HG03432 (cell line): ENCODE results near the gene SAXO1.

ENCODE experiments used
- ATAC-seq: cut with Tn5 transposase; IDR thresholded peaks from one replicate; pipeline ENCODE4 v1.9.1; 2021; ENCODE audit warnings: mild to moderate bottlenecking, moderate library complexity; ENCODE audit not compliant: unreplicated experiment

SAXO1 gene

DNA sequence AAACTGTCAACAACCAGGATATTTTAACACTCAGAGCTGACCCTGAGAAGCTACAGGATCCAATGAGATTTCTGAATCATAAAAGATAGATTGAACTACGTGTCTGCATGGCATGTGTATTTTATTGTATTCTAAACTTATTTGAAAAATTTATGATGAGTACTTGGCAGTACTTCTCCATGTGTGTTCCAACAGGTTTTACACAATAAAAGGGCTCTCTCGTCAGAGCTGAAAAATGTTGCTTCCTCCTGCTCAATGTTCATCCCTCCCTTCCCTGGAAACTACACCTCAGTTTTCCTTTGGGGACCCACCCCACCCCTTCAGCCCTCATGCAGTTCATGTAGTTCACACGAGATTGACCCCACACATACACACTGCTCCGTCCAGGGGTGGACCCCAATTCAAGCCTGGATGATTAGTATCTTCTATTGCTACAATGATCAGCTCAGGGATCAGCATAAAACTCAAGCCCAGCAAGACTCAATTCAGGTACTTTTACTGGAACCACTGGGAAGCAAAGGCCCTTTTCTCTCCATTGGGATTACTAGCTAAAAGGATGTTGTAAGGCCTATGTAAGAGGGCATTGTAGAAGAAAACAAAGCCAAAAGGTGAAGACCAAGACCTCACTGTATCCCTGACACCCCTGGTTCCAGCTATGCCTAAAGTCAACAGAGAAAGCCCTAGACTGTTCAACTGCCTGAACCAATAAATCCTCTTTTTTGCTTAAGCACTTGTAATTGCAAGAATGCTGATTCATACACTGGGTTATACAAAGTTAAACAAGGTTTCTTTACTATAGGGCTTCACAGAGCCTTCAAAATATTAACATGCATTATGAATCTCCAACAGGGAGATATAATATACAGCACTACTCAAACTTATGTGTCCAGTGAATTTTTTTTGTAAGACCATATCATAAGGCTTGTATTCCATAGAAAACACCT is 112.6 kb downstream of the SAXO1 start:
- ATAC-seq = no peak

DNA sequence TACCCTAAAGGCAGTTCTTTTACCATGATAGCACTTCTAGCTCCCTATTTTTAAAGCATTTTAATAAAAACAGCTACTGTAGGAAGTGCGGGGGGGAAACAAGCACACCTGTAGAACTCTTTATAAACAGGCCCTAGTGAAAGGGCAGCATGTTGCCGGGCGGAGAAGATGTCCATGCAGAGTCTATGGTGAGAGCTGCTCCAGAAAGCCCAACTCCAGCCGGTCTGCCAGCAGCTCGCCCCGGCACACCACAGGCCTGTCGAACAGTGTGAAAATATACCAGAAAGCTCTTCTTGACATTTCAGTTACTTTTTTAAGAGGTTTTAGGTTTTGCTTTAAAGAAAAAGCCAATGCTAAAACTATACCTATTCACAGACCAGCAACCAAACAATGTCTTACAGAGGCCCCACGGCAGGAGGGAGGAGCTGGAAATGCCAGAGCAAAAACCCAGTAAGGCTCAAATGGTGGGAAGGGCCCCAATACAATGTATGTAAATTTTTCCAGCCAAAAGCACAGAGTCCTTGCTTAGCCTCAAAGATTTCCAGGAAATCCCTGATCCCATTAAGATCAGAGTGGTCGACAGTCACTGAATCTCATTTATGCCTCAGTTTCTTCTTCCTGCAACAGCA is 121.2 kb downstream of the SAXO1 start:
- no peak for ATAC-seq

DNA sequence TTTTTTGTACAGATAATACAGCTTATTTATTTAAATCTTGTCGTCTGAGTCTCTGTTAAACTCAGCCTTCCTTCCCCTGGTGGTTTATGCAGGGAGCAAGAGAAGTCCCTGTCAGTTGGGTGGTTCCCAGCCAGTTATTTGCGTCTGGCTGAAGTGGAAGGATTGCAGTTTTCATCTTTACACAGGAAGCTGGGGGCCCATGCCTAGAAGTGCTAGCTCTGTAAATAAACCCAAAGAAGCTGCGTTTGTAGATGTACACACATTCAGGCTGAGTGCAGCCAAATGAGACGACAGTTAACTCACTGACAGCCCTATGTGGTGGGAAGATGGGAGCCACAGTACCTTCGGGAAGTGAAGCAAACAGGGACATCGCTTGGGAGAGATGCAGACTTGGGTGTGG is 122.1 kb downstream of the SAXO1 start:
- no peak for ATAC-seq

- no peak for ATAC-seq
Observed at GRCh38 chr9:18910435-18910834, 122.6 kb downstream of the SAXO1 start.

- no peak for ATAC-seq
Observed at GRCh38 chr9:18909140-18910018, 123.6 kb downstream of the SAXO1 start.

DNA sequence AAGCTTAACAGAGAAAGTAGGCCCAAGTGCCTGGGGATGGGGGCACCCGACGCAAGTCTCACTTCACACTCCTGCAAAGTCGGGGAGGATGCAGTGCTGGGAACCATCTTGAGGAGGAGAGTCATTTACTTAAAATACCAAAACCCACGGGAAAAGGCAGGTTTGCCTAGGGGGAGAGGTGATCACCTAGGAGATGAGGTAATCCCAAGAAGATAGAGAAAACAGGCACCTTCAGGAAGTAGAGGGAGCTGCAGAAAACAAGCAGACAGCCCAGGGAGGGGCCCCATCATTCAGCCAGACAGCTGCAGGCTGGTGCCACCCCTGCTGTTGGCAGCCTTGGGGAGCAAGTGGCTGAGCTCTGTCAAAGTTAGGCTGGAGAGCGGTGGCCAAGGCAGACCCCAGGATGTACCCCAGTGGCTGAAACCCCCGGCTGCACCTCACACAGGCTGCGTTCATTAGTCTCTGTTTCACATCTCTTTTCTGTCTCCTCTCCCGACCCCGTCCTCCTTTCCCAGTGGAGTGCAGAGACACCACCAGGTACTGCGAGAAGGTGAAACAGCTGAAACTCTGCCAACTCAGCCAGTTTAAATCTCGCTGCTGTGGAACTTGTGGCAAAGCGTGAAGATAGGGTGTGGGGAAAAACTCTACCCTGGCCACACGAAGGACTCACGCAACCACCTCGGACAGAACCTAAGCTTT is 124.9 kb downstream of the SAXO1 start:
- no peak for ATAC-seq

GRCh38 chr9:18906656-18907395 is 126.2 kb downstream of the SAXO1 start:
- ATAC-seq = peak; percentile 75

DNA sequence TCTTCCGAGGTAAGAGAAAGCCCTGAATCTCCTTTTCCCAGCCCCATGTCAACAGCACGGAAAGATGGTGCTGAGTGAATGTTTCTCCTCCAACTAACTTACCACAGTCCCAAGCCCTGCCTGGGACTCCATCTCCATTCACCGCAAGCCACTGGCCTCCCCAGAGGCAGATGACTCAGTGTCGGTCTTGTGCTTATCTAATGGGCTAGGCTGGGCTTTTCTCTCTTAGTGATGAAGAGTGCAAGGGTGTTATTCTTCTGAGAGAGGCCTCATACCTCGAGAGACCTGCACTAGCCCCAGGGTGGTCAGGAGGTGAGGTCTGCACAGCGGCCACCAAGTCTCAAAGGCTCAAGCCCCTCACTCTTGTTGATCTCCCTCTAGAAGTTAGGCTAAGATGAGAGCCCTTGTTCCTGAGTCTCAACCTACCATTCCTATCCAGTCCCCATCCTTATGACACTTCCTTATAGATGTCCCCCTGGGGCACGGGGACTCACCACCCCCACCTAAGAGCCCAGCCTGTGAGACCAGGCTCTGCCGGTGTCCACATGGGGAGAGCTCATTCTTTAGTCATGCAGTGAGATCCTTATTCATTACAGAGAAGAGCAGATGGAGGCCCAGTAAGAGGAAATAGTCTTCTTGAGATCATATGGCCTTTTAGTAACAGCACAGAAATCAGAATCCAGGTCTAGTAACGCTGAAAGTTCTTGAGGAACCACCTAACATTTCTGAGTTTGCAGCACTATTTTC is 127.0 kb downstream of the SAXO1 start:
- peak; percentile 43 for ATAC-seq

GRCh38 chr9:18905028-18905882 is 127.8 kb downstream of the SAXO1 start:
- ATAC-seq = peak; percentile 4

GRCh38 chr9:18903450-18903849 is 129.6 kb downstream of the SAXO1 start:
- ATAC-seq = no peak

DNA sequence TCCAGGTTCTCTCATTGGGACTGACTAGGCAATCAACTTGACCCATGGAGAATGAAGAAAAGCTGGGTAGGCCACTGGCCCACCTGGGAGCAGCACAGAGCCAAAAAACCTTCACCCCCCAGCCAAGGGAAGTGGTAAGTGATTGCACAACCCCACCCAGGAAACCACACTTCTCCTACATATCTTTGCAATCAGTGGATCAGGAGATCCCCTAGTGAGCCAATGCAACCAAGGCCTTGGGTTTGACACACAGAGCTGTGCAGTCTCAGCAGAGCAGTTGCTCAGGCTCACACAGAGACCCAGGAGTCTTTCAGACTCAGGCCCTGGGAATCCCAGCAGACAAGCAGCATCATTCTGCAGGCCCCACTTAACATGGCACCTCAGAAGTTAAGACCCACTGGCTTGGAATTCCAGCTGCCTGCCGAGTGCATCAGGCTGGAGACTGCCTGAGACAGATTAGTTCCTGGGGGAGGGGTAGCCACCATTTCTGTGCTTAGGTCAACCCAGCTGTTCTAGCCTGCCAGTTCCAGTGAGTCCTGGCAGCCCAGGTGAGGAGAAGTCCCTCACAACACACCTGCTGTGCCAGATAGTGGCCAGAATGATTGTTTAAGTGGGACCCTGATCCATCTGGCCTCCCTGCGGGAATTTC is 136.4 kb downstream of the SAXO1 start:
- ATAC-seq = no peak

GRCh38 chr9:18896004-18896403 is 137.0 kb downstream of the SAXO1 start:
- ATAC-seq = no peak

DNA sequence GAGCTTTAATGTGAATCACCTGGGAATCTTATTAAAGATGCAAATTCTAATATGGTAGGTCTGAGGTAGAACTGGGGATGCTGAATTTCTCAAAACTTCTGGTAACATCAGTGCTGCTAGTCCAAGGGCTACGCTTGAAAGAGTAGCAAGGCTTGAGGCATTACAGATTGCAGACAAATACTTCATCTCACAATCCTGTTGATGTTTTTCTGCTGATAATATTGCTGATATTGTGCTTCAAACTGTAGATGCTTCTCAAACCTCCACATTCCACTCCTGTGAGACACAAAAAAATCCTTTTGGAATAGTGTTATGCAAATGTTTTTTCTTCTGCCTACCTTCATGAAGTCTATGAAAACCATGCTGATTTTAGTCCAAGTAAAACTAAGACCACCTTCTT is 139.5 kb downstream of the SAXO1 start:
- ATAC-seq = no peak

DNA sequence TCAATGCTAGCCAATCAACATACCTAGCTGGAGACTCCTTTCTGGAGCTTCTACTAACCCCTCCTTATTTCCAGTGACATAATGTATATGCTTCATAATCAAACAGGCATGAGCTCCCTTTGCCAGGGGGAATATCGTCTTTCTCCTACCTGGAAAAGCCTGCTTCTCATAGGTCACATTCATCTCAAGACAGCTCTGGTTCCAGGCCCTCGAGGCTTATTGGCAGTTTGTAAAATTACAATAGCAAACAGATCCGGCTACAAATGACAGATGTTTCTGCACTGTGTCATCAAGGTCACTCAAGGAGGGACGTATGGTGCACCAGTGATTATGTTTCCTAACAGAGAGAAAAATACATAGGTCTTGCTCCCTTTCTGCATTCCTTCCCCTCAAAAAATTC is 140.0 kb downstream of the SAXO1 start:
- ATAC-seq = no peak

- ATAC-seq = no peak
Observed at GRCh38 chr9:18891946-18892670, 140.9 kb downstream of the SAXO1 start.

DNA sequence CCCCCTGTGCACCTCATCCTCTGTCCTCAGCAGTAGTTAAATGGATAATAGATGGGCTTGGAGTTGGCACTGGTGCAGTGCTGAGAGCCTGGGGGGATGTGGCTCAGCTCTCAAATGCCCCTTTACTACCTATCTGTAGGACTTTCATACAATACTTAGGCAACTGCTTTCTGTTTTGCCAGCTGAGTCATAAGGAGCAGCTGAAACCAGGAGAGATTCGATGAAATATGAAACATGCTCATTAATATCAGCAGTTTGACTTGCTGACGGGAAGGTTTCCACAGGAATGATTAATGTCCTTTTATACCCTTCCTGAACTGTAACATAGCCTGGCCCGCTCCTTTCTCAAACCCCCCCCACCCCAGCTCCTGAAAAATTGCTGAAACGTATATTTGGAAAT is 142.6 kb downstream of the SAXO1 start:
- ATAC-seq = peak; percentile 85

GRCh38 chr9:18889550-18889949 is 143.5 kb downstream of the SAXO1 start:
- ATAC-seq = no peak
